ENCODE measurements around the gene TOM1L2.
"Not testable (repeated sequence)": the region's sequence is repeated elsewhere in the genome, so short reads cannot be mapped to it uniquely, and the experiment has no call there.

Gene TOM1L2

GRCh38 chr17:17942846-17943245 is 29.4 kb downstream of the TOM1L2 start:
- H3K4me1 ChIP-seq (ENCODE audit: insufficient read depth, low read length) = peaks cover 55% of the 10 kb centered on the region
- no peak overlapping the region for H3K4me3 ChIP-seq (ENCODE audit: low read length)
- H3K9me3 ChIP-seq (ENCODE audit: low read length) = no peaks in the 10 kb centered on the region
- no peaks in the 10 kb centered on the region for H3K27me3 ChIP-seq (ENCODE audit: insufficient read depth, low read length)
- H2AFZ ChIP-seq (ENCODE audit: low read depth, low read length) = no peak overlapping the region
- no peaks in the 10 kb centered on the region for H3K36me3 ChIP-seq (ENCODE audit: insufficient read depth, low read length)

- peaks cover 73% of the 10 kb centered on the region for H3K4me1 ChIP-seq (ENCODE audit: insufficient read depth, low read length)
- H2AFZ ChIP-seq (ENCODE audit: low read depth, low read length) = no peak overlapping the region
- no peaks in the 10 kb centered on the region for H3K27me3 ChIP-seq (ENCODE audit: insufficient read depth, low read length)
- no peak overlapping the region for H3K4me3 ChIP-seq (ENCODE audit: low read length)
- no peaks in the 10 kb centered on the region for H3K9me3 ChIP-seq (ENCODE audit: low read length)
- H3K36me3 ChIP-seq (ENCODE audit: insufficient read depth, low read length) = no peaks in the 10 kb centered on the region
These were observed 31.2 kb downstream of the TOM1L2 start for GRCh38 chr17:17941015-17941414.

- Histone ChIP-seq H3K27me3 (ENCODE audit: insufficient read depth, low read length) (no peaks in the 10 kb centered on the region), H3K4me3 (ENCODE audit: low read length) (no peak overlapping the region), H2AFZ (ENCODE audit: low read depth, low read length) (no peak overlapping the region), H3K9me3 (ENCODE audit: low read length) (no peaks in the 10 kb centered on the region), H3K4me1 (ENCODE audit: insufficient read depth, low read length) (peaks cover 79% of the 10 kb centered on the region), H3K36me3 (ENCODE audit: insufficient read depth, low read length) (no peaks in the 10 kb centered on the region)
These were observed 31.7 kb downstream of the TOM1L2 start for GRCh38 chr17:17940441-17940911.

GRCh38 chr17:17939941-17940340 is 32.3 kb downstream of the TOM1L2 start:
- H3K4me3 ChIP-seq (ENCODE audit: low read length); H3K27me3 ChIP-seq (ENCODE audit: insufficient read depth, low read length): not testable (repeated sequence)
- H3K4me1 ChIP-seq (ENCODE audit: insufficient read depth, low read length) = peaks cover 83% of the 10 kb centered on the region

GRCh38 chr17:17938388-17939107 is 33.7 kb downstream of the TOM1L2 start:
- H3K4me3 ChIP-seq (ENCODE audit: low read length) = no peak overlapping the region
- H3K4me1 ChIP-seq (ENCODE audit: insufficient read depth, low read length) = peaks cover 78% of the 10 kb centered on the region
- H3K9me3 ChIP-seq (ENCODE audit: low read length) = no peaks in the 10 kb centered on the region
- H3K27me3 ChIP-seq (ENCODE audit: insufficient read depth, low read length) = no peaks in the 10 kb centered on the region
- H2AFZ ChIP-seq (ENCODE audit: low read depth, low read length) = no peak overlapping the region
- no peaks in the 10 kb centered on the region for H3K36me3 ChIP-seq (ENCODE audit: insufficient read depth, low read length)

More at GRCh38 chr17:17939941-17940340, 32.3 kb downstream of the TOM1L2 start:
- not testable (repeated sequence) for H3K9me3 ChIP-seq (ENCODE audit: low read length); H2AFZ ChIP-seq (ENCODE audit: low read depth, low read length); H3K36me3 ChIP-seq (ENCODE audit: insufficient read depth, low read length)

- Histone ChIP-seq H2AFZ (ENCODE audit: low read depth, low read length) (no peak overlapping the region), H3K4me1 (ENCODE audit: insufficient read depth, low read length) (peaks cover 73% of the 10 kb centered on the region), H3K9me3 (ENCODE audit: low read length) (no peaks in the 10 kb centered on the region), H3K36me3 (ENCODE audit: insufficient read depth, low read length) (no peaks in the 10 kb centered on the region), H3K4me3 (ENCODE audit: low read length) (no peak overlapping the region), H3K27me3 (ENCODE audit: insufficient read depth, low read length) (no peaks in the 10 kb centered on the region)
These were observed 34.2 kb downstream of the TOM1L2 start for GRCh38 chr17:17937958-17938357.

- Histone ChIP-seq H3K27me3 (ENCODE audit: insufficient read depth, low read length) (no peaks in the 10 kb centered on the region), H3K9me3 (ENCODE audit: low read length) (no peaks in the 10 kb centered on the region), H3K36me3 (ENCODE audit: insufficient read depth, low read length) (no peaks in the 10 kb centered on the region), H3K4me3 (ENCODE audit: low read length) (no peak overlapping the region), H3K4me1 (ENCODE audit: insufficient read depth, low read length) (peaks cover 66% of the 10 kb centered on the region), H2AFZ (ENCODE audit: low read depth, low read length) (no peak overlapping the region)
These were observed 34.9 kb downstream of the TOM1L2 start for GRCh38 chr17:17937201-17937853.

GRCh38 chr17:17935321-17936271 is 36.6 kb downstream of the TOM1L2 start:
- Histone ChIP-seq H2AFZ (ENCODE audit: low read depth, low read length) (no peak overlapping the region), H3K27me3 (ENCODE audit: insufficient read depth, low read length) (no peaks in the 10 kb centered on the region), H3K36me3 (ENCODE audit: insufficient read depth, low read length) (no peaks in the 10 kb centered on the region), H3K4me1 (ENCODE audit: insufficient read depth, low read length) (peaks cover 53% of the 10 kb centered on the region), H3K4me3 (ENCODE audit: low read length) (no peak overlapping the region), H3K9me3 (ENCODE audit: low read length) (no peaks in the 10 kb centered on the region)

- Histone ChIP-seq H3K4me3 (ENCODE audit: low read length) (no peak overlapping the region), H3K4me1 (ENCODE audit: insufficient read depth, low read length) (peaks cover 57% of the 10 kb centered on the region), H3K9me3 (ENCODE audit: low read length) (no peaks in the 10 kb centered on the region), H3K36me3 (ENCODE audit: insufficient read depth, low read length) (no peaks in the 10 kb centered on the region), H3K27me3 (ENCODE audit: insufficient read depth, low read length) (no peaks in the 10 kb centered on the region), H2AFZ (ENCODE audit: low read depth, low read length) (no peak overlapping the region)
These were observed 37.4 kb downstream of the TOM1L2 start for GRCh38 chr17:17934806-17935205.

- Histone ChIP-seq H3K4me3 (ENCODE audit: low read length) (no peak overlapping the region), H3K27me3 (ENCODE audit: insufficient read depth, low read length) (no peaks in the 10 kb centered on the region), H3K9me3 (ENCODE audit: low read length) (no peaks in the 10 kb centered on the region), H2AFZ (ENCODE audit: low read depth, low read length) (no peak overlapping the region), H3K4me1 (ENCODE audit: insufficient read depth, low read length) (peaks cover 62% of the 10 kb centered on the region), H3K36me3 (ENCODE audit: insufficient read depth, low read length) (no peaks in the 10 kb centered on the region)
These were observed 38.0 kb downstream of the TOM1L2 start for GRCh38 chr17:17934214-17934613.

- Histone ChIP-seq H2AFZ (ENCODE audit: low read depth, low read length) (no peak overlapping the region), H3K9me3 (ENCODE audit: low read length) (no peaks in the 10 kb centered on the region), H3K36me3 (ENCODE audit: insufficient read depth, low read length) (no peaks in the 10 kb centered on the region), H3K4me3 (ENCODE audit: low read length) (no peak overlapping the region), H3K27me3 (ENCODE audit: insufficient read depth, low read length) (no peaks in the 10 kb centered on the region), H3K4me1 (ENCODE audit: insufficient read depth, low read length) (peaks cover 63% of the 10 kb centered on the region)
These were observed 38.4 kb downstream of the TOM1L2 start for GRCh38 chr17:17933775-17934174.

GRCh38 chr17:17931159-17931558 is 41.0 kb downstream of the TOM1L2 start:
- no peak overlapping the region for H2AFZ ChIP-seq (ENCODE audit: low read depth, low read length)
- H3K27me3 ChIP-seq (ENCODE audit: insufficient read depth, low read length) = no peaks in the 10 kb centered on the region
- no peaks in the 10 kb centered on the region for H3K9me3 ChIP-seq (ENCODE audit: low read length)
- H3K36me3 ChIP-seq (ENCODE audit: insufficient read depth, low read length) = no peaks in the 10 kb centered on the region
- H3K4me1 ChIP-seq (ENCODE audit: insufficient read depth, low read length) = peaks cover 58% of the 10 kb centered on the region
- no peak overlapping the region for H3K4me3 ChIP-seq (ENCODE audit: low read length)

- Histone ChIP-seq H3K27me3 (ENCODE audit: insufficient read depth, low read length) (no peaks in the 10 kb centered on the region), H2AFZ (ENCODE audit: low read depth, low read length) (no peak overlapping the region), H3K9me3 (ENCODE audit: low read length) (no peaks in the 10 kb centered on the region), H3K36me3 (ENCODE audit: insufficient read depth, low read length) (no peaks in the 10 kb centered on the region), H3K4me3 (ENCODE audit: low read length) (no peak overlapping the region), H3K4me1 (ENCODE audit: insufficient read depth, low read length) (peaks cover 53% of the 10 kb centered on the region)
These were observed 41.5 kb downstream of the TOM1L2 start for GRCh38 chr17:17930674-17931073.

Measured in neuron (in vitro differentiated cells).